GM12878 (cell line): ENCODE measurements around the gene POT1. TPM values are rescaled to one million over a fixed set of nuclear protein-coding genes. Genes with fewer than 3 reads are reported as not detected.

ENCODE experiments used
- ATAC-seq: fragments of 200-7000 bp; cut with Tn5 transposase; 3 replicates; pipeline ENCODE4 v1.9.1; 2020; ENCODE audit warnings: mild to moderate bottlenecking, moderate library complexity
- BruUV-seq: library from RNA; stranded (reverse); fragments of 400-500 nt; replicated peaks from 2 replicates; lab custom pipeline; 2021; lab: Mats Ljungman, UMichigan
- CTCF ChIA-PET: fragments of 300-600 bp; sonication (Branson Sonifier 250); formaldehyde crosslinking; extraction: SDS; loops from one replicate; lab custom pipeline; 2021; ENCODE audit warnings: inconsistent platforms; lab: Yijun Ruan, JAX
- POLR2A ChIA-PET: fragments of 350-600 bp; formaldehyde crosslinking; extraction: SDS; loops from one replicate; lab custom pipeline; 2021; ENCODE audit warnings: inconsistent platforms; lab: Charles Lee
- RAD21 ChIA-PET: fragments of 300-600 bp; sonication (Branson Sonifier 250); formaldehyde crosslinking; loops from one replicate; lab custom pipeline; 2023; ENCODE audit warnings: antibody characterized with exemption; ENCODE audit not compliant: unreplicated experiment; lab: Charles Lee
- SMC1A ChIA-PET: fragments of 300-600 bp; sonication (Branson Sonifier 250); formaldehyde crosslinking; loops from one replicate; lab custom pipeline; 2023; ENCODE audit not compliant: unreplicated experiment, uncharacterized antibody; lab: Charles Lee
- DNase-seq: peaks from one replicate; pipeline ENCODE4 v3.0.0-alpha.2; 2011; ENCODE audit warnings: low read depth, low spot score
- FAIRE-seq: peaks from 3 replicates; lab custom pipeline; 2011; peaks lifted over from hg19 to GRCh38; lab: Jason Lieb, UNC
- H2AFZ ChIP-seq: 2 replicates; pipeline ENCODE4 v1.6.0; 2011; ENCODE audit warnings: low read depth, low read length, control low read depth; ENCODE audit not compliant: control insufficient read depth
- H3K27ac ChIP-seq: 2 replicates; pipeline ENCODE4 v1.5.1; 2011; ENCODE audit warnings: control low read depth; ENCODE audit not compliant: control insufficient read depth, insufficient read depth
- H3K27me3 ChIP-seq, 2 experiments: replicated peaks in 1 of 2; 2 replicates each; pipeline versions ENCODE4 v1.6.0 to v1.6.1; 2011; ENCODE audit warnings: low read length in 1 of 2; ENCODE audit not compliant: control insufficient read depth in 2 of 2, insufficient read depth in 2 of 2
- H3K36me3 ChIP-seq, 2 experiments: 2 replicates each; pipeline ENCODE4 v1.5.1; 2011; ENCODE audit warnings: low read length in 1 of 2; ENCODE audit not compliant: control insufficient read depth in 2 of 2, insufficient read depth in 2 of 2
- H3K4me1 ChIP-seq: 2 replicates; pipeline ENCODE4 v1.6.1; 2011; ENCODE audit warnings: mild to moderate bottlenecking, low read length, moderate library complexity, mixed read lengths; ENCODE audit not compliant: control insufficient read depth, insufficient read depth
- H3K4me2 ChIP-seq: 2 replicates; pipeline ENCODE4 v1.6.0; 2011; ENCODE audit warnings: control low read depth; ENCODE audit not compliant: control insufficient read depth, insufficient read depth
- H3K4me3 ChIP-seq: fragments of 200-600 bp; sonication (generic); 2 replicates; pipeline ENCODE4 v1.5.1; 2016
- H3K79me2 ChIP-seq: 2 replicates; pipeline ENCODE4 v1.6.0; 2011; ENCODE audit warnings: low read length; ENCODE audit not compliant: control insufficient read depth, insufficient read depth
- H3K9ac ChIP-seq: 2 replicates; pipeline ENCODE4 v1.8.0; 2011; ENCODE audit warnings: low read length, control low read depth, mixed read lengths; ENCODE audit not compliant: control insufficient read depth, insufficient read depth
- H3K9me3 ChIP-seq: replicated peaks from 3 replicates; pipeline ENCODE4 v1.5.1; 2011; ENCODE audit warnings: mild to moderate bottlenecking, low read length; ENCODE audit not compliant: control insufficient read depth, insufficient read depth
- H4K20me1 ChIP-seq: 2 replicates; pipeline ENCODE4 v1.6.0; 2011; ENCODE audit not compliant: control insufficient read depth, insufficient read depth
- EGR1 ChIP-seq, 2 experiments: IDR thresholded peaks; 1 replicate in 1 of 2; 2 replicates in 1 of 2; pipeline ENCODE4 v1.6.1; 2011 to 2012; ENCODE audit warnings: low read depth in 2 of 2, low read length in 2 of 2, borderline replicate concordance in 1 of 2, mild to moderate bottlenecking in 1 of 2, moderate library complexity in 1 of 2
- JUND ChIP-seq: IDR thresholded peaks from 2 replicates; pipeline ENCODE4 v1.6.1; 2012; ENCODE audit warnings: low read depth, mild to moderate bottlenecking, low read length, improper control_type of control experiment, moderate library complexity
- LARP7 ChIP-seq: fragments of 450-650 bp; IDR thresholded peaks from 2 replicates; pipeline ENCODE4 v1.6.1; 2017; ENCODE audit warnings: mild to moderate bottlenecking
- MEF2A ChIP-seq: IDR thresholded peaks from 2 replicates; pipeline ENCODE4 v1.6.1; 2011; ENCODE audit warnings: low read depth, mild to moderate bottlenecking, low read length, moderate library complexity; ENCODE audit not compliant: insufficient read depth
- MEF2B ChIP-seq: fragments of 450-650 bp; IDR thresholded peaks from 2 replicates; pipeline ENCODE4 v1.6.1; 2018; ENCODE audit warnings: mild to moderate bottlenecking, moderate library complexity; ENCODE audit not compliant: partially characterized antibody, poor library complexity, severe bottlenecking
- POLR2AphosphoS5 ChIP-seq: IDR thresholded peaks from 2 replicates; pipeline ENCODE4 v1.6.1; 2011; ENCODE audit warnings: mild to moderate bottlenecking, low read length, inconsistent platforms
- RBBP5 ChIP-seq: fragments of 200-600 bp; sonication (generic); conservative IDR thresholded peaks from 2 replicates; pipeline ENCODE4 v1.6.1; 2016
- SMAD5 ChIP-seq: IDR thresholded peaks from 2 replicates; pipeline ENCODE4 v1.6.1; 2016; ENCODE audit warnings: antibody characterized with exemption, low read depth
- SP1 ChIP-seq: IDR thresholded peaks from one replicate; pipeline ENCODE4 v1.6.1; 2011; ENCODE audit warnings: low read depth, low read length
- USF1 ChIP-seq: IDR thresholded peaks from 2 replicates; pipeline ENCODE4 v1.6.1; 2011; ENCODE audit warnings: borderline replicate concordance, low read depth, mild to moderate bottlenecking, moderate library complexity, mixed read lengths, low read length; ENCODE audit not compliant: insufficient read depth; ENCODE audit errors: extremely low read length
- ZSCAN29 ChIP-seq: fragments of 450-650 bp; IDR thresholded peaks from 2 replicates; pipeline ENCODE4 v1.6.1; 2017; ENCODE audit warnings: mild to moderate bottlenecking, moderate library complexity
- WGBS: methylation state at CpG from one replicate; pipeline ENCODE4 v1.1.6; 2016; ENCODE audit warnings: low lambda C conversion rate; ENCODE audit not compliant: insufficient replicate concordance, insufficient coverage; ENCODE audit errors: missing lambda C conversion rate; 5-methylcytosine and 5-hydroxymethylcytosine counted together
- in situ Hi-C: fragments of 300-500 bp; cut with MboI; formaldehyde crosslinking; loops from 9 replicates; pipeline ENCODE4 v1.14.3; 2018; ENCODE audit warnings: mixed read lengths
- intact Hi-C: fragments of 100-400 bp; cut with micrococcal nuclease; formaldehyde crosslinking; loops from one replicate; pipeline ENCODE4 v1.14.2; 2022; ENCODE audit not compliant: unreplicated experiment
- polyA plus RNA-seq, 11 experiments: library from polyadenylated mRNA; depleted of rRNA in 4 of 11; unstranded in 6 of 11; stranded (reverse) in 5 of 11; fragments of >200 nt; fragmentation: Nextera tagmentation in 4 of 11; fragmentation: Illumina TruSeq in 1 of 11; extraction: Ambion mirVana in 4 of 11; extraction: Trizol in 1 of 11; gene quantifications; 1 replicate in 1 of 11; 2 replicates in 10 of 11; pipeline versions ENCODE4 v1.2.1 to v1.2.3, GENCODE V29; 2011 to 2016; ENCODE audit warnings: inconsistent platforms in 2 of 11, missing spikeins in 2 of 11, low read depth in 1 of 11
- total RNA-seq, 4 experiments: library from RNA; depleted of rRNA in 3 of 4; stranded (reverse); fragments of >200 nt in 3 of 4; fragmentation: Illumina TruSeq in 1 of 4; extraction: Trizol in 1 of 4; gene quantifications; 2 replicates each; pipeline versions ENCODE4 v1.2.1 to v1.2.3, GENCODE V29; 2013 to 2021
- TF ChIP-seq, protein P1 (sequence below): fragments of 450-650 bp; IDR thresholded peaks from 2 replicates; pipeline ENCODE4 v1.6.1; 2017; ENCODE audit warnings: mild to moderate bottlenecking, low read depth, inconsistent platforms; ENCODE audit not compliant: poor library complexity, severe bottlenecking

Gene POT1
- total and polyA plus RNA-seq, 10 of the 15 experiments (the other 5 are each of a cell fraction or from before 2014, with no cell fraction given): 16.3 to 87.0 (median 33.9) TPM

DNA sequence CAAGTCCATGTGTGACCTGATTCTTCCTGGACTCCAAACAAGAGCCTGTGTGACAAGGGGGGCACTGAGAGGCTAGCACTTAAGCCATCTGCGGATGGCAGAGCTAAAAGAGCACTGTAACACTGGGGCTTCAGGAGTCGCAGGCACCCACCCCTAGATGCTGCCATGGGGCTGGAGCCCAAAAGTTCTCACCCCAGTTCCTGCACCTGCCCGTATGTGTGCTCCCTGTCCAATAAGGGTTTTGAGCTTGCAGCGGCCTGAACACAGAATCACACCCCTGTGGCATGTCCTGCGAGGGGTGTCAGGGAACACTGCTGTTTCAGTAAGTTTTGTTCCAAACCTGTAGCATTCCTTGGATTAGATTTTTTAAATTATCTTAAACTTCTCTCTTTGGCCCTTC, 110.8 kb downstream of the POT1 start:
- RAD21 ChIA-PET: no interaction called here
- ATAC-seq: no peak
- BruUV-seq: no TSS peak
- no peaks in the 10 kb centered on the region for H3K27me3 ChIP-seq
- H3K4me2 ChIP-seq: no peak overlapping the region
- TF ChIP-seq RBBP5: no peak
- TF ChIP-seq EGR1 (IDR thresholded peaks at IDR 0.05; ENCODE audit: borderline replicate concordance in 1 of 2, low read depth in 2 of 2, low read length in 2 of 2): no peak
- TF ChIP-seq POLR2AphosphoS5: no peak
- TF ChIP-seq MEF2A: no peak
- no peak for TF ChIP-seq LARP7
- no peak for TF ChIP-seq ZSCAN29
- no peak for TF ChIP-seq SP1
- no peak for TF ChIP-seq JUND
- TF ChIP-seq, protein P1, sequence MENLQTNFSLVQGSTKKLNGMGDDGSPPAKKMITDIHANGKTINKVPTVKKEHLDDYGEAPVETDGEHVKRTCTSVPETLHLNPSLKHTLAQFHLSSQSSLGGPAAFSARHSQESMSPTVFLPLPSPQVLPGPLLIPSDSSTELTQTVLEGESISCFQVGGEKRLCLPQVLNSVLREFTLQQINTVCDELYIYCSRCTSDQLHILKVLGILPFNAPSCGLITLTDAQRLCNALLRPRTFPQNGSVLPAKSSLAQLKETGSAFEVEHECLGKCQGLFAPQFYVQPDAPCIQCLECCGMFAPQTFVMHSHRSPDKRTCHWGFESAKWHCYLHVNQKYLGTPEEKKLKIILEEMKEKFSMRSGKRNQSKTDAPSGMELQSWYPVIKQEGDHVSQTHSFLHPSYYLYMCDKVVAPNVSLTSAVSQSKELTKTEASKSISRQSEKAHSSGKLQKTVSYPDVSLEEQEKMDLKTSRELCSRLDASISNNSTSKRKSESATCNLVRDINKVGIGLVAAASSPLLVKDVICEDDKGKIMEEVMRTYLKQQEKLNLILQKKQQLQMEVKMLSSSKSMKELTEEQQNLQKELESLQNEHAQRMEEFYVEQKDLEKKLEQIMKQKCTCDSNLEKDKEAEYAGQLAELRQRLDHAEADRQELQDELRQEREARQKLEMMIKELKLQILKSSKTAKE: no peak
- no peak for TF ChIP-seq SMAD5
- no peak for TF ChIP-seq MEF2B
- TF ChIP-seq USF1: no peak
- no peaks in the 10 kb centered on the region for H3K4me1 ChIP-seq
- no peaks in the 10 kb centered on the region for H3K9me3 ChIP-seq
- no peak overlapping the region for H3K27ac ChIP-seq
- no peak overlapping the region for H3K4me3 ChIP-seq
- no peaks in the 10 kb centered on the region for H3K79me2 ChIP-seq
- POLR2A ChIA-PET: no interaction called here
- peaks cover 0 to 3% of the 10 kb centered on the region in 2 experiments; a peak in 1 of 4 replicates for H3K36me3 ChIP-seq
- CTCF ChIA-PET: interaction anchor here (0.7 kb wide), 1 partner anchor 730 kb away, joined by 5 read pairs; no protein-coding TSS in a partner anchor
- SMC1A ChIA-PET: no interaction called here
- H4K20me1 ChIP-seq: no peaks in the 10 kb centered on the region
- 85% methylated on average over 5 of the region's 5 CpGs for WGBS
- intact Hi-C loops (no loop called here), in situ Hi-C loops (no loop called here)
- no peak for FAIRE-seq
- no peak for DNase-seq
- no peak overlapping the region for H3K9ac ChIP-seq
- H2AFZ ChIP-seq: no peak overlapping the region
